Germinal center (tissue), 1 donor: ENCODE measurements around the gene DPYSL4.

ENCODE experiments used
- DNase-seq: peaks from one replicate; pipeline ENCODE4 v3.0.0; 2012; ENCODE audit warnings: mixed read lengths, low spot score

DPYSL4 gene

GRCh38 chr10:132243141-132243540 lies 56.4 kb downstream of the DPYSL4 start:
- no peak for DNase-seq

- DNase-seq: no peak
Observed at GRCh38 chr10:132243626-132244025, 56.9 kb downstream of the DPYSL4 start.

- no peak for DNase-seq
Observed at GRCh38 chr10:132245056-132245455, 58.3 kb downstream of the DPYSL4 start.

- no peak for DNase-seq
Observed at GRCh38 chr10:132246296-132246695, 59.5 kb downstream of the DPYSL4 start.

- DNase-seq: no peak
Observed at GRCh38 chr10:132247943-132248342, 61.2 kb downstream of the DPYSL4 start.

- DNase-seq: peak; percentile 79
Observed at GRCh38 chr10:132248455-132249225, 61.9 kb downstream of the DPYSL4 start.

- no peak for DNase-seq
Observed at GRCh38 chr10:132249226-132249724, 62.5 kb downstream of the DPYSL4 start.

- no peak for DNase-seq
Observed at GRCh38 chr10:132249824-132250375, 63.2 kb downstream of the DPYSL4 start.

- no peak for DNase-seq
Observed at GRCh38 chr10:132250481-132251475, 64.0 kb downstream of the DPYSL4 start.

- DNase-seq: no peak
Observed at GRCh38 chr10:132251928-132252327, 65.2 kb downstream of the DPYSL4 start.

- DNase-seq: no peak
Observed at GRCh38 chr10:132252412-132252811, 65.7 kb downstream of the DPYSL4 start.

GRCh38 chr10:132253092-132253687 lies 66.4 kb downstream of the DPYSL4 start:
- DNase-seq: no peak

- no peak for DNase-seq
Observed at GRCh38 chr10:132254841-132255240, 68.1 kb downstream of the DPYSL4 start.
